Osteoblast (primary cell): ENCODE measurements around the gene FHIT. TPM values are rescaled to one million over a fixed set of nuclear protein-coding genes. Genes with fewer than 3 reads are reported as not detected.

ENCODE experiments used
- DNase-seq: peaks from one replicate; pipeline ENCODE4 v3.0.0; 2011; ENCODE audit warnings: low spot score, mixed read lengths; ENCODE audit not compliant: insufficient read length; ENCODE audit errors: missing footprints
- H2AFZ ChIP-seq: 2 replicates; pipeline ENCODE4 v1.6.0; 2011; ENCODE audit warnings: mild to moderate bottlenecking, low read length
- H3K27ac ChIP-seq: 2 replicates; pipeline ENCODE4 v1.5.1; 2011; ENCODE audit warnings: mild to moderate bottlenecking, low read depth, low read length, moderate library complexity
- H3K27me3 ChIP-seq: 2 replicates; pipeline ENCODE4 v1.6.0; 2012; ENCODE audit warnings: mild to moderate bottlenecking, control low read depth, inconsistent platforms, low read length, moderate library complexity; ENCODE audit not compliant: insufficient read depth
- H3K36me3 ChIP-seq: 2 replicates; pipeline ENCODE4 v1.5.1; 2011; ENCODE audit warnings: mild to moderate bottlenecking, low read length, control low read depth, moderate library complexity; ENCODE audit not compliant: insufficient read depth
- H3K4me1 ChIP-seq: 2 replicates; pipeline ENCODE4 v1.5.1; 2011; ENCODE audit warnings: mild to moderate bottlenecking, low read length, control low read depth, moderate library complexity; ENCODE audit not compliant: insufficient read depth
- H3K4me2 ChIP-seq: 2 replicates; pipeline ENCODE4 v1.6.0; 2011; ENCODE audit warnings: mild to moderate bottlenecking, low read length; ENCODE audit not compliant: insufficient read depth
- H3K4me3 ChIP-seq: fragments of 200-600 bp; sonication (generic); 3 replicates; pipeline ENCODE4 v1.5.1; 2012; ENCODE audit warnings: mild to moderate bottlenecking, low read length, inconsistent platforms; ENCODE audit not compliant: insufficient read depth
- H3K79me2 ChIP-seq: 2 replicates; pipeline ENCODE4 v1.6.0; 2012; ENCODE audit warnings: mild to moderate bottlenecking, low read length, control low read depth, inconsistent platforms; ENCODE audit not compliant: insufficient read depth
- H3K9me3 ChIP-seq: 2 replicates; pipeline ENCODE4 v1.5.1; 2011; ENCODE audit warnings: low read depth, low read length, control low read depth
- H4K20me1 ChIP-seq: 2 replicates; pipeline ENCODE4 v1.6.0; 2012; ENCODE audit warnings: mild to moderate bottlenecking, low read length, control low read depth; ENCODE audit not compliant: insufficient read depth
- CTCF ChIP-seq: IDR thresholded peaks from 2 replicates; pipeline ENCODE4 v1.5.1; 2011; ENCODE audit warnings: mild to moderate bottlenecking, low read depth, low read length, moderate library complexity; ENCODE audit errors: extremely low read depth
- total RNA-seq: library from RNA; depleted of rRNA; stranded (reverse); fragments of >200 nt; gene quantifications from 2 replicates; pipeline ENCODE4 v1.2.3, GENCODE V29; 2012

Gene FHIT
- total RNA-seq, 1 donor = 3.3 TPM

GRCh38 chr3:60767536-60767935, 483.7 kb downstream of the FHIT start:
- Histone ChIP-seq H3K4me1 (no peaks in the 10 kb centered on the region), H3K36me3 (no peaks in the 10 kb centered on the region), H3K27me3 (no peaks in the 10 kb centered on the region), H3K27ac (no peak overlapping the region), H2AFZ (no peak overlapping the region), H3K79me2 (no peaks in the 10 kb centered on the region), H3K4me2 (no peak overlapping the region), H4K20me1 (no peaks in the 10 kb centered on the region), H3K9me3 (no peaks in the 10 kb centered on the region), H3K4me3 (no peak overlapping the region)
- no peak for DNase-seq
- no peak for TF ChIP-seq CTCF

GRCh38 chr3:60765776-60766175, 485.5 kb downstream of the FHIT start:
- Histone ChIP-seq H3K4me1 (no peaks in the 10 kb centered on the region), H3K79me2 (no peaks in the 10 kb centered on the region), H3K27ac (no peak overlapping the region), H3K4me3 (no peak overlapping the region), H3K27me3 (no peaks in the 10 kb centered on the region), H4K20me1 (no peaks in the 10 kb centered on the region), H2AFZ (no peak overlapping the region), H3K36me3 (no peaks in the 10 kb centered on the region), H3K9me3 (no peaks in the 10 kb centered on the region), H3K4me2 (no peak overlapping the region)
- no peak for DNase-seq
- TF ChIP-seq CTCF = no peak

GRCh38 chr3:60764870-60765269, 486.4 kb downstream of the FHIT start:
- no peak for DNase-seq
- Histone ChIP-seq H3K79me2 (no peaks in the 10 kb centered on the region), H3K36me3 (no peaks in the 10 kb centered on the region), H2AFZ (no peak overlapping the region), H3K4me1 (no peaks in the 10 kb centered on the region), H4K20me1 (no peaks in the 10 kb centered on the region), H3K4me2 (no peak overlapping the region), H3K4me3 (no peak overlapping the region), H3K9me3 (no peaks in the 10 kb centered on the region), H3K27ac (no peak overlapping the region), H3K27me3 (no peaks in the 10 kb centered on the region)
- TF ChIP-seq CTCF = no peak

- no peak overlapping the region for H3K4me3 ChIP-seq
- H2AFZ ChIP-seq = no peak overlapping the region
- no peaks in the 10 kb centered on the region for H4K20me1 ChIP-seq
- H3K9me3 ChIP-seq = no peaks in the 10 kb centered on the region
- DNase-seq = no peak
- no peaks in the 10 kb centered on the region for H3K36me3 ChIP-seq
- no peaks in the 10 kb centered on the region for H3K27me3 ChIP-seq
- H3K4me2 ChIP-seq = no peak overlapping the region
- TF ChIP-seq CTCF = no peak
- no peaks in the 10 kb centered on the region for H3K79me2 ChIP-seq
- H3K27ac ChIP-seq = no peak overlapping the region
- H3K4me1 ChIP-seq = no peaks in the 10 kb centered on the region
These were observed 491.1 kb downstream of the FHIT start for GRCh38 chr3:60760145-60760544.
